Measurements from ENCODE around the gene RNF213. TPM values are rescaled to one million over a fixed set of nuclear protein-coding genes. Genes with fewer than 3 reads are reported as not detected.

RNF213 gene
- total and polyA plus RNA-seq, 2 of the 8 experiments (the other 6 are each of a cell fraction or from before 2014, with no cell fraction given): 33.8 to 62.8 TPM

DNA sequence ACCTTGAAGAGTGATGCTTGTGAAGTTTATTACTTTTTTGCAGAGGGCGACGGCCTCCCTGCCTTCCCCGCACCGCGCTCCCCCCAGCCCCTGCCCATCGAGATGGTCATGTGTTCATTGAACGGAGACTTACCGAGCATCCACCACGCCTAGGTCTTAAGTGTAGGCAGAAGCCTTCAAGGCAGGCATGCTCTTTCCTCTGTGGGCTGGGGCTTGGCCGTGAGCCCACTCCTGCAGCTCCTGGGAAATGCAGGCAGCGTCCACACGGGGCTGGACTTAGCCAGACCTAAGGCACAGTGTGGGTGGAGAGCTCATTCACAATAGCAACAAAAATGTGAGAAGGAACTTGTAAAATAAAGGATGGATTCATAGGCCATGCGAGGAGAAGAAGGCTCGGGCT lies 19.2 kb downstream of the RNF213 start:
- no peak for DNase-seq (ENCODE audit: low read depth in 1 of 2, low spot score in 2 of 2)
- Histone ChIP-seq H3K4ac (replicated peaks; ENCODE audit: insufficient read length, low read depth, low read length) (no peak overlapping the region), H3K4me1 (replicated peaks in 1 of 4; ENCODE audit: control insufficient read depth in 3 of 4, insufficient read depth in 4 of 4, low read length in 3 of 4) (peaks cover 0 to 6% (median 3%) of the 10 kb centered on the region in 4 experiments; a peak in 4 of 7 replicates), H3K23me2 (ENCODE audit: low read depth, low read length) (peaks cover 10% of the 10 kb centered on the region; the same call in 1 of the 2 replicates), H3K23ac (ENCODE audit: insufficient read length) (no peak overlapping the region), H3K27ac (ENCODE audit: low read depth, low read length) (no peak overlapping the region), H3K4me2 (ENCODE audit: insufficient read depth in 1 of 2, low read depth in 2 of 2, low read length in 2 of 2) (no peak overlapping the region), H4K8ac (ENCODE audit: extremely low read depth, insufficient read depth, low read length) (no peak overlapping the region), H3K79me1 (ENCODE audit: low read depth, low read length) (peaks cover 10% of the 10 kb centered on the region; the same call in 1 of the 2 replicates), H2BK15ac (ENCODE audit: low read length) (no peak overlapping the region), H2BK120ac (replicated peaks; ENCODE audit: low read depth, low read length) (no peak overlapping the region), H3K14ac (ENCODE audit: insufficient read length) (no peak overlapping the region), H2BK5ac (ENCODE audit: low read depth, low read length) (no peak overlapping the region), H4K20me1 (replicated peaks in 1 of 2; ENCODE audit: control insufficient read depth in 1 of 2, insufficient read depth in 2 of 2, low read length in 2 of 2) (peaks cover 0 to 16% of the 10 kb centered on the region in 2 experiments), H3K18ac (ENCODE audit: extremely low read depth, low read length) (no peak overlapping the region), H4K5ac (ENCODE audit: insufficient read length, low read depth, low read length) (no peak overlapping the region), H2AK5ac (ENCODE audit: low read depth, low read length) (no peak overlapping the region), H2BK20ac (ENCODE audit: low read length) (no peak overlapping the region), H3K27me3 (replicated peaks in 1 of 4; ENCODE audit: control insufficient read depth in 3 of 4, extremely low read depth in 1 of 4, insufficient read depth in 3 of 4, low read length in 3 of 4) (no peaks in the 10 kb centered on the region), H3K79me2 (ENCODE audit: control insufficient read depth in 1 of 2, insufficient read depth in 2 of 2, low read length in 2 of 2) (no peaks in the 10 kb centered on the region), H3K4me3 (ENCODE audit: extremely low read depth in 1 of 4, insufficient read depth in 2 of 4, low read depth in 3 of 4, low read length in 4 of 4) (no peak overlapping the region), H3K56ac (replicated peaks; ENCODE audit: insufficient read length, low read depth, low read length) (no peak overlapping the region), H3K9me3 (ENCODE audit: insufficient read depth in 2 of 2, low read depth in 1 of 2, low read length in 1 of 2) (no peaks in the 10 kb centered on the region), H4K91ac (replicated peaks; ENCODE audit: insufficient read length, low read length) (no peak overlapping the region), H2BK12ac (ENCODE audit: low read depth, low read length) (no peak overlapping the region), H2AFZ (ENCODE audit: low read length) (no peak overlapping the region), H3K36me3 (ENCODE audit: control insufficient read depth in 2 of 4, insufficient read depth in 4 of 4, low read length in 3 of 4) (peaks cover 0 to 2% (median 0%) of the 10 kb centered on the region in 4 experiments; a peak in 2 of 8 replicates), H3K9ac (replicated peaks in 1 of 4; ENCODE audit: extremely low read depth in 1 of 4, low read depth in 3 of 4, low read length in 3 of 4) (no peak overlapping the region)
- FAIRE-seq: no peak
- CTCF ChIA-PET (ENCODE audit: partially characterized antibody): interaction anchor here (0.9 to 3.7 kb wide), 4 partner anchors 16 to 82 kb away, joined by 3 to 10 read pairs (median 3); no protein-coding TSS in a partner anchor
- 93% methylated on average over 14 of the region's 14 CpGs; no CpG with 5 or more reads in 1 of the 2 experiments for WGBS, 2 experiments (ENCODE audit: extremely low coverage in 1 of 2, insufficient coverage in 1 of 2, insufficient read length in 1 of 2, insufficient replicate concordance in 2 of 2, low coverage in 1 of 2, low lambda C conversion rate in 2 of 2, missing lambda C conversion rate in 1 of 2)
- POLR2A ChIA-PET (ENCODE audit: partially characterized antibody): interaction anchor here (0.9 to 3.7 kb wide), 4 partner anchors 10 to 17 kb away, joined by 3 to 18 read pairs (median 4); no protein-coding TSS in a partner anchor
- TF ChIP-seq EP300 (IDR thresholded peaks at IDR 0.05; ENCODE audit: borderline replicate concordance in 1 of 2, low read depth in 2 of 2, low read length in 2 of 2): no peak
- TF ChIP-seq, protein P1, sequence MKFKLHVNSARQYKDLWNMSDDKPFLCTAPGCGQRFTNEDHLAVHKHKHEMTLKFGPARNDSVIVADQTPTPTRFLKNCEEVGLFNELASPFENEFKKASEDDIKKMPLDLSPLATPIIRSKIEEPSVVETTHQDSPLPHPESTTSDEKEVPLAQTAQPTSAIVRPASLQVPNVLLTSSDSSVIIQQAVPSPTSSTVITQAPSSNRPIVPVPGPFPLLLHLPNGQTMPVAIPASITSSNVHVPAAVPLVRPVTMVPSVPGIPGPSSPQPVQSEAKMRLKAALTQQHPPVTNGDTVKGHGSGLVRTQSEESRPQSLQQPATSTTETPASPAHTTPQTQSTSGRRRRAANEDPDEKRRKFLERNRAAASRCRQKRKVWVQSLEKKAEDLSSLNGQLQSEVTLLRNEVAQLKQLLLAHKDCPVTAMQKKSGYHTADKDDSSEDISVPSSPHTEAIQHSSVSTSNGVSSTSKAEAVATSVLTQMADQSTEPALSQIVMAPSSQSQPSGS (IDR thresholded peaks at IDR 0.05; ENCODE audit: low read length): no peak
- no peak for TF ChIP-seq SIRT6 (IDR thresholded peaks at IDR 0.05; ENCODE audit: low read length)
- no peak for TF ChIP-seq RNF2 (IDR thresholded peaks at IDR 0.05; ENCODE audit: borderline replicate concordance, low read depth, low read length, missing control alignments, poor library complexity, severe bottlenecking)
- TF ChIP-seq SIN3A (conservative IDR thresholded peaks at IDR 0.05 in 1 of 2, IDR thresholded peaks at IDR 0.05 in 1 of 2; ENCODE audit: low read depth in 1 of 2, low read length in 2 of 2): no peak
- no peak for TF ChIP-seq RXRA (IDR thresholded peaks at IDR 0.05; ENCODE audit: insufficient read depth, low read depth, low read length)

Measured in H1 (cell line).